GM21381 (cell line): ENCODE measurements around the gene PARD3B.

ENCODE experiments used
- ATAC-seq: cut with Tn5 transposase; IDR thresholded peaks from one replicate; pipeline ENCODE4 v1.9.1; 2021; ENCODE audit warnings: mild to moderate bottlenecking, moderate library complexity; ENCODE audit not compliant: unreplicated experiment

The PARD3B gene

GRCh38 chr2:204876311-204876710 is 331.0 kb downstream of the PARD3B start:
- no peak for ATAC-seq

GRCh38 chr2:204877691-204878090 is 332.4 kb downstream of the PARD3B start:
- ATAC-seq, result no peak

GRCh38 chr2:204880928-204881327 is 335.7 kb downstream of the PARD3B start:
- ATAC-seq, result no peak

- no peak for ATAC-seq
These were observed 336.4 kb downstream of the PARD3B start for GRCh38 chr2:204881655-204882054.

DNA sequence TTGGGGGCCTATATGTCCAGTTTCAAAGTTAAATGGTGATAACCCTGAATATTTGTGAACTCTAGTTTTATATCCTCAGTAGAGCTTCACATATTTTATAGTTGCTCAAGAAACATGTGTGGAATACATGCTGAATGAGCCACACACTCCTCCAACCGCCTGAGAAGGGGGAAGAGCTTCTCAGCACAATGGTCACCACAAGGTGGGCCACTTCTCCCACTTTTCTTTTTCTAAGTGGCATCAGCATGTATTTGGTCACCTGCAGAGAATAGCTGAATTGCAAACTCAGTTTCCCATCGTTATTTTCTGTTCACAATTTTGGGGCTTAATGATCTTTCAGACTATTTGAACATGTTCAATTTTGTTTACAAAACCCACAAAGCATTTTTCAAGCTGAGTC is 340.5 kb downstream of the PARD3B start:
- ATAC-seq, result no peak

- no peak for ATAC-seq
These were observed 341.4 kb downstream of the PARD3B start for GRCh38 chr2:204886713-204887112.

DNA sequence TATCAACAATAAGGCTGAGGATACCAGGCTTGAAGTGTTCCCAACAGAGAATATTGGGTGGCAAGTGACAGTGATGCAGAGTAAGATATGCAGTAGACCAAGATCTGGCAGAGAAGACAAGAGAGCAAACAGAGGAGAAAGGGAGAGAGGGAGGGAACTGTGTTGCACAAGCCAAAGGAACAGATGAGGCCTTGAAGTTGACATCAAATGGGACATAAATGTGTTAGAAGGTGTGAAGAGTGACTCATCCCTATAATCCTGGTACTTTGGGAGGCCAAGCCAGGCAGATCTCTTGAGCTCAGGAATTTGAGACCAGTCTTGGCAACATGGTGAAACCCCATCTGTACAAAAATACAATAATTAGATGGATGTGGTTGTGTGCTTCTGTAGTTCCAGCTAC is 342.9 kb downstream of the PARD3B start:
- no peak for ATAC-seq

- ATAC-seq, result no peak
These were observed 345.4 kb downstream of the PARD3B start for GRCh38 chr2:204890680-204891079.

DNA sequence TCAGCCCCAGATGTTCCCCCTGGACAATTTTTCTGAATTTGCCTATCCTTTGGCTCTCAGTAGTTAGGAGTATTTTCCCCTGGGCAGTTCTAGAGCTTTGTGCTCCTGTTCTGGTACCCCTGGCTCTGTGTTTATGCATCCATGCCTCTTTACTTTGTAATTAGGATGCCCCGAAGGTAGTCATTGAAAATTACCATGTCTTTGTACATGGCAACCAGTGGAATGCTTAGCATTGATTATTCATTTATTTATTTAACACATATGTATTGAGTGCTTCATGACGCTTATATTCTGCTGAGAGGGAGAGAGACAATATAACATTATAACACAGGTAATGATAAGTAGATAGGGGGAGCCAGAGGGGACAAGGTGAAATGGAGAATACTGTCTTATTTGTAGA is 346.5 kb downstream of the PARD3B start:
- ATAC-seq, result no peak

GRCh38 chr2:204892506-204893255 is 347.4 kb downstream of the PARD3B start:
- ATAC-seq, result no peak

DNA sequence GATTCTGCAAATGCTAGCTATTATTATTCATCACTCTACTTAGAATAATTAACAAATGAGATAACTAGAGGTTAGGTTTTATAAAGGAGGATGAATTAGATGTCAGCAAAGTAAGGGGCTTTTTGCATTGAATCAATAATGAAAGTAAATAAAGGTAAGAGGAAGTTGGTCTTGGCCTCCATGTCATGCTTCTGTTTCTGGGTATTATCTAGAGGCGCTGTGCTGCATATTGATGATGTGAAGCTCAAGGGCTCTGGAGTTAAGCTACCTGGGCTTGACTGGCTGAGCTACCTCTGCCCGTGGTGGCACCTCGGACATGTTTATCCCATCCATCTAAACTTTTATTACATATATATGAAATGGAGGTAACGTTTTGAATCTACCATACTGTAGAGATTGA is 350.9 kb downstream of the PARD3B start:
- no peak for ATAC-seq

- no peak for ATAC-seq
These were observed 352.3 kb downstream of the PARD3B start for GRCh38 chr2:204897561-204897960.

DNA sequence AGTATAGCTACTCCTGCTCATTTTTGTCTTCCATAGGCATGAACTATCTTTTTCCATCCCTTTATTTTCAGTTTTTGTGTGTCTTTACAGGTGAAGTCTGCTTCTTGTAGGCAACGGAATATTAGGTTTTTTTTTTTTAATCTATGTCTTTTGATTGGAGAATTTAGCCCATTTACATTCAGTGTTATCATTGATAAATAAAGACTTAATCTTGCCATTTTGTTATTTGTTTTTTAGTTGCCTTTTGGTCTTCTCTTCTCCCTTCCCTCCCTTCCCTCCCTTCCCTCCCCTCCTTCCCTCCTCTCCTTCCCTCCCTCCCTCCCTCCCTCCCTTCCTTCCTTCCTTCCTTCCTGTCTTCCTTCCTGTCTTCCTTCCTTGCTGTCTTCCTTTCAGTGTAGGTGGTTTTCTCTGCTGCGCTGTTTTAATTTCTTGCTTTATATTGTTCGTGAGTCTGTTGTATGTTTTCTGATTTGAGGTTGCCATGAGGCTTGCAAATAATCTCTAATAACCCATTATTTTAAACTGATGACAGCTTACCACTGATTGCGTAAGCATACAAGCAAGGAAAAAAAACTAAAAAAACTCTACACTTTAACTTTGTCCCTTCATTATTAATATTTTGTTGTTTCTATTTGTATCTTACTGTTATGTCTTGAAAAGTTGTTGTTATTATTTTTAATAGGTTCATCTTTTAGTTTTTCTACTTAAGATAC is 353.8 kb downstream of the PARD3B start:
- ATAC-seq, result no peak

DNA sequence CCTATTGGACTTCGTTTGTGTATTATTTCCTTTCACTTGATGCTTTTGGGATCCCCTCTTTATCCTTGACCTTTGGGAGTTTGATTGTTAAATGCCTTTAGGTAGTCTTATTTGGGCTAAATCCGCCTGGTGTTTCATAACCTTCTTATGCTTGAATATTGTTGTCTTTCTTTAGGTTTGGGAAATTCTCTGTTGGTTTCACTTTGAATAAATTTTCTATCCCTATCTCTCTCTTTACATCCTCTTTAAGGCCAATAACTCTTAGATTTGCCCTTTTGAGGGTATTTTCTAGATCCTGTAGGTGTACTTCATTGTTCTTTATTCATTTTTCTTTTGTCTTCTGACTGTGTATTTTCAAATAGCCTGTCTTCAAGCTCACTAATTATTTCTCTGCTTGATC is 354.7 kb downstream of the PARD3B start:
- no peak for ATAC-seq

DNA sequence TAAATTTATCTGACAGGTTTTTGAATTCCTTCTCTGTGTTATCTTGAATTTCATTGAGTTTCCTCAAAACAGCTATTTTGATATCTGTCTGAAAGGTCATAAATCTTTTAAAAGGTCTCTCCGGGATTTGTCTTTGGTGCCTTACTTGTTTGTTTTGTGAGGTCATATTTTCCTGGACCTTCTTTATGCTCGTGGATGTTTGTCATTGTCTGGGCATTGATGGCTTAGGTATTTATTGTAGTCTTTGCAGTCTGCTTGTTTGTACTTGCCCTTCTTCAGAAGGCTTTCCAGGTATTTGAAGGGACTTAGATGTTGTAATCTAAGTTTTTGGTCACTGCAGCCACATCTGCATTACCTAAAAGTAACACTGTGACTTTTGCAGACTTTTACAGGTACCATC is 355.2 kb downstream of the PARD3B start:
- no peak for ATAC-seq

- no peak for ATAC-seq
These were observed 355.6 kb downstream of the PARD3B start for GRCh38 chr2:204900910-204901309.

DNA sequence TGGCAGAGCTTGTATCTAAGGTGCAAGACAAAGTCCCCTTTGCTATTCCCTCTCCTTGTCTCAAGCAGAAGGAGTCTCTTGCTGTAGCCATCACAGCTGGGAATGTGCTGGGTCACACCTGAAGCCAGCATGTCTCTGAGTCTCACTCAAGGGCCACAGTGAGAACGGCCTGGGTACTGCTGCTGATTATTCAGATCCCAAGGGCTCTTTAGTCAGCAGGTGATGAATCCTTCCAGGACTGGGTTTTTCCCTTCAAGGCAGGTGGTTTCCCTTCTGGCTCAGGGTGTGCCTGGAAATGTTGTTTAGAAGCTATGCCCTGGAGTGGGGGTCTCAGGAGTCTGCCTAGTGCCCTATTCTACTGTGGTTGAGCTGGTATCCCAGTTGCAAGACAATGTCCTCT is 356.3 kb downstream of the PARD3B start:
- ATAC-seq, result no peak

DNA sequence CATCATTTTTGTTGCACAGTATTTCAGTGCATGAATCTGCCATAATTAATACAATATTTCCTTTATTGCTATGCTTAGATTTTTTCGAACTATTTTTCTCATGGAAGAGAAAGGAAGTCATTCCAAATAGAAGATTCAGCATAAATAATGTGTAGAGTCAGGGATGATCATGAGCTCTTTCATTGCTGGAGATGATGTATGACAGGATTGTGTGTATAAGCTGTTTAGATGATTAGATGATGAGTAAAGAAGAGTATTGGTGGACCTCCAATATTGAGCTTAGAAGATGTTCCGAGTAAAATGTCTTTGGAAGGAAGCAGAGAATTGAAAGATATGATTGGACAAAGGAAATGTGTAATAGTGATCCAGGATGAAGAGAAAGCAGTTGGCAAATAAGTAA is 364.5 kb downstream of the PARD3B start:
- no peak for ATAC-seq

DNA sequence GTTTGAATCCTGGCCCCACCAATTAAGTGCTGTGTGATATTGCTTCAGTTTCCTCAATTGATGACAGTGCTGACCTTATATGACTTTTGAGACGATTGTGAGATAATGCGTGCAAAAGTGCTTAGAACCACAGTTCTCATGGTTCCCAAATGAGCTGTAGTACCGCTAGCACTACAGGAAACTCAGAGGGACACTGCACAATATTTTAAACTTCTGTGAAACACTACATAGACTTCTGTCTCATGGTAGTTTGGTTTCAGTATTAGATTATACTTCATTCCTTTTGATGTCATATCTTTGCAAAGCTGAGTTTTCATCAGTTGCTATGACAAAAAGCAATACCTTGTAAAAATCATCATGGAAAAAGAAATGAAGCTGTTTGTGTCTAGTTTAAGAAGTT is 368.0 kb downstream of the PARD3B start:
- no peak for ATAC-seq

GRCh38 chr2:204913854-204914464 is 368.7 kb downstream of the PARD3B start:
- ATAC-seq, result no peak

DNA sequence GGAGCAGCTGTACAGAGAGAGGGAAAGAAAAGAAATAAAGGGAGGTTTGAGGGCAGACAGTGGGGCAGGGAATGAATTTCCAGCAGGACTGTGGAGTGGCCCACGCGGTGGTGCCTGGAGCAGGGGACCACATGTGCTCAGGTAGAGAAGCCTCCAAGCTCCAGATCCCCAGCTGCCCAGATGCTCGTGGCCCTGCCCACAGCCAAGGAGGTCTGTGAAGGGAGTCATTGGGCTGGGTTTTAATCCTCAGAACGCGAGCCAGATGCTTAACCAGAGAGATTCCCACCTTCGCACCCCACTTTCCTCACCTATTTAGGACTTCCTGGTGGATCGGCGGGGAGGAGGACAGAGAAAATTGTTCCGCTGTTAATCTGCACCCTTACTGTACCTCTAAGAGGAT is 369.4 kb downstream of the PARD3B start:
- no peak for ATAC-seq

GRCh38 chr2:204917089-204917701 is 371.9 kb downstream of the PARD3B start:
- no peak for ATAC-seq
